K562 (cell line): ENCODE data around the gene WWC2. TPM values are rescaled to one million over a fixed set of nuclear protein-coding genes. Genes with fewer than 3 reads are reported as not detected.

Experiments used
- ATAC-seq: fragments of 200-7000 bp; cut with Tn5 transposase; 3 replicates; pipeline ENCODE4 v1.9.1; 2020; ENCODE audit warnings: moderate library complexity
- BruUV-seq: library from RNA; stranded (reverse); fragments of 400-500 nt; replicated peaks from 2 replicates; lab custom pipeline; 2021; lab: Mats Ljungman, UMichigan
- CTCF ChIA-PET: fragments of 300-600 bp; formaldehyde crosslinking; extraction: SDS; loops from one replicate; lab custom pipeline; 2021; ENCODE audit warnings: low intra/inter-chr PET ratio; lab: Yijun Ruan, JAX
- POLR2A ChIA-PET: fragments of 300-600, 350-650 bp; sonication (Branson Sonifier 250); formaldehyde crosslinking; extraction: SDS; loops from one replicate; lab custom pipeline; 2021; ENCODE audit warnings: antibody characterized with exemption, inconsistent platforms; lab: Yijun Ruan, JAX
- DNase-seq, 4 experiments: peaks; one replicate each; pipeline versions ENCODE4 v3.0.0 to v3.0.0-alpha.2; 2011 to 2018; ENCODE audit warnings: low spot score in 3 of 4, mixed read lengths in 3 of 4; ENCODE audit errors: extremely low read depth in 1 of 4
- FAIRE-seq: peaks from 2 replicates; lab custom pipeline; 2011; peaks lifted over from hg19 to GRCh38; lab: Jason Lieb, UNC
- H2AFZ ChIP-seq: 2 replicates; pipeline ENCODE4 v1.6.0; 2011; ENCODE audit warnings: low read depth, low read length, control low read depth, inconsistent platforms
- H3K27ac ChIP-seq: fragments of 200-600 bp; 3 replicates; pipeline ENCODE4 v1.8.0; 2011; ENCODE audit warnings: low read depth, mild to moderate bottlenecking, control low read depth, inconsistent platforms, low read length, moderate library complexity, mixed read lengths; ENCODE audit errors: extremely low read depth
- H3K27me3 ChIP-seq, 2 experiments: fragments of 300-600 bp in 1 of 2; 2 replicates in 1 of 2; 3 replicates in 1 of 2; pipeline versions ENCODE4 v1.6.0 to v1.8.0; 2011; ENCODE audit warnings: inconsistent platforms in 2 of 2, low read length in 2 of 2, mild to moderate bottlenecking in 1 of 2, mixed read lengths in 1 of 2, moderate library complexity in 1 of 2; ENCODE audit not compliant: control insufficient read depth in 2 of 2, insufficient read depth in 2 of 2
- H3K36me3 ChIP-seq: fragments of 300-600 bp; 3 replicates; pipeline ENCODE4 v1.8.0; 2011; ENCODE audit warnings: mild to moderate bottlenecking, low read length, inconsistent platforms; ENCODE audit not compliant: control insufficient read depth, insufficient read depth
- H3K4me1 ChIP-seq, 2 experiments: fragments of 200-600 bp in 1 of 2; replicated peaks in 1 of 2; 2 replicates in 1 of 2; 3 replicates in 1 of 2; pipeline versions ENCODE4 v1.5.1 to v1.8.0; 2011; ENCODE audit warnings: inconsistent platforms in 2 of 2, low read length in 2 of 2, mild to moderate bottlenecking in 1 of 2, mixed read lengths in 1 of 2, moderate library complexity in 1 of 2; ENCODE audit not compliant: control insufficient read depth in 2 of 2, insufficient read depth in 2 of 2
- H3K4me2 ChIP-seq: 2 replicates; pipeline ENCODE4 v1.6.1; 2011; ENCODE audit warnings: low read length, control low read depth, inconsistent platforms, mixed read lengths; ENCODE audit not compliant: insufficient read depth
- H3K4me3 ChIP-seq: fragments of 200-600 bp; sonication (generic), shearing (Covaris generic); 2 replicates; pipeline ENCODE4 v1.5.1; 2016; ENCODE audit warnings: control low read depth, inconsistent platforms
- H3K79me2 ChIP-seq: fragments of 200-600 bp; 3 replicates; pipeline ENCODE4 v1.8.0; 2011; ENCODE audit warnings: low read length, inconsistent platforms; ENCODE audit not compliant: control insufficient read depth, insufficient read depth
- H3K9ac ChIP-seq, 2 experiments: 2 replicates each; pipeline versions ENCODE4 v1.6.0 to v1.6.1; 2011; ENCODE audit warnings: low read depth in 2 of 2, low read length in 2 of 2, control low read depth in 1 of 2, inconsistent platforms in 1 of 2, mild to moderate bottlenecking in 1 of 2, mixed read lengths in 1 of 2; ENCODE audit not compliant: insufficient read depth in 1 of 2
- H3K9me1 ChIP-seq: one replicate; pipeline ENCODE4 v1.6.0; 2011; ENCODE audit warnings: inconsistent platforms, mild to moderate bottlenecking, low read length, moderate library complexity; ENCODE audit not compliant: control insufficient read depth, insufficient read depth
- H3K9me3 ChIP-seq: replicated peaks from 2 replicates; pipeline ENCODE4 v1.5.1; 2011; ENCODE audit warnings: low read depth, low read length, inconsistent platforms; ENCODE audit not compliant: control insufficient read depth, insufficient read depth
- H4K20me1 ChIP-seq: replicated peaks from 2 replicates; pipeline ENCODE4 v1.6.1; 2011; ENCODE audit warnings: low read length, inconsistent platforms, mixed read lengths; ENCODE audit not compliant: control insufficient read depth, insufficient read depth
- ARHGAP35 ChIP-seq: fragments of 450-650 bp; IDR thresholded peaks from 2 replicates; pipeline ENCODE4 v1.6.1; 2018; ENCODE audit not compliant: partially characterized antibody
- CUX1 ChIP-seq: fragments of 200-800 bp; sonication (Bioruptor generic); IDR thresholded peaks from 2 replicates; pipeline ENCODE4 v1.6.1; 2016; ENCODE audit warnings: missing genetic modification characterization, missing compliant biosample characterization
- HOMEZ ChIP-seq: fragments of 250-450 bp; sonication (Bioruptor Pico); IDR thresholded peaks from 2 replicates; pipeline ENCODE4 v1.4.0; 2020; ENCODE audit warnings: mild to moderate bottlenecking, moderate library complexity
- POLR2B ChIP-seq: fragments of 450-650 bp; IDR thresholded peaks from 2 replicates; pipeline ENCODE4 v1.6.1; 2018; ENCODE audit warnings: low read depth; ENCODE audit not compliant: partially characterized antibody
- SOX6 ChIP-seq: fragments of 450-650 bp; IDR thresholded peaks from 2 replicates; pipeline ENCODE4 v1.6.1; 2014; ENCODE audit warnings: mild to moderate bottlenecking
- SUPT5H ChIP-seq: fragments of 450-650 bp; IDR thresholded peaks from 2 replicates; pipeline ENCODE4 v1.6.1; 2016
- ZNF444 ChIP-seq: fragments of 250-450 bp; sonication (Bioruptor Pico); IDR thresholded peaks from 2 replicates; pipeline ENCODE4 v1.4.0; 2020; ENCODE audit warnings: mild to moderate bottlenecking, moderate library complexity
- ZNF696 ChIP-seq: fragments of 250-450 bp; sonication (Bioruptor Pico); conservative IDR thresholded peaks from 2 replicates; pipeline ENCODE4 v1.4.0; 2020; ENCODE audit warnings: mild to moderate bottlenecking, moderate library complexity
- WGBS: fragments of 100-300 bp; shearing (Covaris generic); methylation state at CpG from one replicate; pipeline ENCODE4 v1.1.6; 2016; ENCODE audit warnings: low coverage, mixed read lengths; ENCODE audit not compliant: insufficient coverage; ENCODE audit errors: missing lambda C conversion rate; 5-methylcytosine and 5-hydroxymethylcytosine counted together
- in situ Hi-C: fragments of 300-500 bp; cut with MboI; formaldehyde crosslinking; loops from 4 replicates; pipeline ENCODE4 v1.15.0; 2018; ENCODE audit warnings: inconsistent platforms, mixed read lengths
- intact Hi-C: fragments of 100-400 bp; cut with micrococcal nuclease; formaldehyde crosslinking; loops from 2 replicates; pipeline ENCODE4 v1.14.2; 2022
- polyA plus RNA-seq, 8 experiments: library from polyadenylated mRNA; depleted of rRNA in 4 of 8; stranded (reverse) in 5 of 8; unstranded in 3 of 8; fragments of >200 nt; fragmentation: Nextera tagmentation in 2 of 8; fragmentation: Illumina TruSeq in 1 of 8; extraction: Ambion mirVana in 2 of 8; extraction: Trizol in 1 of 8; gene quantifications; 2 replicates each; pipeline versions ENCODE4 v1.2.1 to v1.2.3, GENCODE V29; 2011 to 2014; ENCODE audit warnings: inconsistent platforms in 1 of 8, missing spikeins in 1 of 8
- total RNA-seq, 7 experiments: library from RNA; depleted of rRNA in 6 of 7; stranded (reverse); fragments of >200 nt in 6 of 7; fragmentation: Illumina TruSeq in 2 of 7; extraction: Trizol in 2 of 7; gene quantifications; 2 replicates each; pipeline versions ENCODE4 v1.2.1 to v1.2.3, GENCODE V29; 2011 to 2021; ENCODE audit warnings: low replicate concordance in 1 of 7
- TF ChIP-seq, protein P1 (sequence below): IDR thresholded peaks from 2 replicates; pipeline ENCODE4 v1.6.1; 2012; ENCODE audit warnings: low read depth, low read length, improper control_type of control experiment, borderline replicate concordance

WWC2 gene
- total and polyA plus RNA-seq, 9 of the 15 experiments (the other 6 are each of a cell fraction or from before 2014, with no cell fraction given), result 3.7 to 39.4 (median 19.6) TPM

- POLR2A ChIA-PET, result no interaction called here
- DNase-seq, result no peak
- no TSS peak for BruUV-seq
- Histone ChIP-seq H3K79me2 (peaks cover 11% of the 10 kb centered on the region), H3K36me3 (no peaks in the 10 kb centered on the region), H3K9ac (no peak overlapping the region), H3K27me3 (no peaks in the 10 kb centered on the region), H3K4me3 (no peak overlapping the region), H4K20me1 (peaks cover 4% of the 10 kb centered on the region)
- peak; percentile 69 for FAIRE-seq
- ATAC-seq, result no peak
- CTCF ChIA-PET, result no interaction called here
- intact Hi-C loops, result loop anchor here (5.0 kb wide), 2 partner anchors 72 to 207 kb away; no protein-coding TSS in a partner anchor
- in situ Hi-C loops, result no loop called here
- TF ChIP-seq ARHGAP35 (no peak), ZNF444 (CRISPR knock-in tag) (no peak), SOX6 (no peak), HOMEZ (CRISPR knock-in tag) (no peak), CUX1 (no peak), SUPT5H (no peak), POLR2B (no peak), ZNF696 (no peak)
- TF ChIP-seq, protein P1, sequence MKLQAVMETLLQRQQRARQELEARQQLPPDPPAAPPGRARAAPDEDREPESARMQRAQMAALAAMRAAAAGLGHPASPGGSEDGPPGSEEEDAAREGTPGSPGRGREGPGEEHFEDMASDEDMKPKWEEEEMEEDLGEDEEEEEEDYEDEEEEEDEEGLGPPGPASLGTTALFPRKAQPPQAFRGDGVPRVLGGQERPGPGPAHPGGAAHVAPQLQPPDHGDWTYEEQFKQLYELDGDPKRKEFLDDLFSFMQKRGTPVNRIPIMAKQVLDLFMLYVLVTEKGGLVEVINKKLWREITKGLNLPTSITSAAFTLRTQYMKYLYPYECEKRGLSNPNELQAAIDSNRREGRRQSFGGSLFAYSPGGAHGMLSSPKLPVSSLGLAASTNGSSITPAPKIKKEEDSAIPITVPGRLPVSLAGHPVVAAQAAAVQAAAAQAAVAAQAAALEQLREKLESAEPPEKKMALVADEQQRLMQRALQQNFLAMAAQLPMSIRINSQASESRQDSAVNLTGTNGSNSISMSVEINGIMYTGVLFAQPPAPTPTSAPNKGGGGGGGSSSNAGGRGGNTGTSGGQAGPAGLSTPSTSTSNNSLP, result no peak
- TF ChIP-seq, all 486 proteins: peak for 0
- Histone ChIP-seq H3K9me3 (no peaks in the 10 kb centered on the region), H3K9me1 (no peaks in the 10 kb centered on the region), H3K4me1 (peaks cover 0 to 34% of the 10 kb centered on the region in 2 experiments; a peak in 4 of 5 replicates), H2AFZ (no peak overlapping the region), H3K4me2 (no peak overlapping the region), H3K27ac (no peak overlapping the region)
- WGBS, result 65% methylated on average over 6 of the region's 6 CpGs
Observed at GRCh38 chr4:183144787-183145186, 45.7 kb downstream of the WWC2 start.
